ACHN (cell line): ENCODE results near the gene ZBTB17.
A peak's percentile ranks its signal among the peaks of the same experiment; 100 is the strongest.

Source experiments
- DNase-seq: peaks from one replicate; pipeline ENCODE4 v3.0.0-alpha.2; 2015
- in situ Hi-C: cut with HindIII; loops from 2 replicates; pipeline ENCODE4 v1.10.0; 2017; ENCODE audit warnings: low sequenced_read_pairs, low pct_ligation_motif_present, low pct_unique_long_range_greater_than_20kb

ZBTB17 gene

GRCh38 chr1:15966081-15966955 is 9.6 kb downstream of the ZBTB17 start:
- no peak for DNase-seq
- in situ Hi-C loops = loop anchor here (25.0 kb wide), 1 partner anchor 154 kb away; the partner anchor contains the start of gene UQCRHL

DNA sequence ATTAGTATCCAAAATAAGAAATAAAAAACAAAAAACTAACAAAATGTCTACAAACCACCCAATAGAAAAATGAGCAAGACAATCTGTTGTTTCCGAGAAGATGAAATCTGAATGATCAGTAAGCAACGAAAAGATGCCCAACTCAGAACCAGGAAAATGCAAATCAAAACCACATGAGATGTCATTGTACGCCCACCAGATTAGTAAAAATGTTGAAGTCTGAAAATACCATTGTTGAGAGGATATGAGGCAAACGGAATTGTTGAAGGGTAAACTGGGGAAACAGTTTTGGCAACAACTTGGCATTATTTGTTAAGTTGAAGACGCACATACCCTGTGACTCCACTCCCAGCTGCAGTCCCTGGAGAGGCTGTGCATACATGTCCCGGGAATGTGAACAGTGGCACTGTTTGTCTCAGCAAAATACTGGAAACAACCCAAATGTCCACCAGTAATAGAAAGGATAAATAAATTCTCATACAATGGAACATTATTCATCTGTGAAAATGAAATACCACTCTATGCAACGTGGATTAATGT is 10.6 kb downstream of the ZBTB17 start:
- in situ Hi-C loops = loop anchor here (25.0 kb wide), 1 partner anchor 153 kb away; the partner anchor contains the start of gene UQCRHL

GRCh38 chr1:15963968-15964648 is 11.8 kb downstream of the ZBTB17 start:
- in situ Hi-C loops = loop anchor here (25.0 kb wide), 1 partner anchor 152 kb away; the partner anchor contains the start of gene UQCRHL
- no peak for DNase-seq

More for the DNA sequence above, 10.6 kb downstream of the ZBTB17 start:
- no peak for DNase-seq

DNA sequence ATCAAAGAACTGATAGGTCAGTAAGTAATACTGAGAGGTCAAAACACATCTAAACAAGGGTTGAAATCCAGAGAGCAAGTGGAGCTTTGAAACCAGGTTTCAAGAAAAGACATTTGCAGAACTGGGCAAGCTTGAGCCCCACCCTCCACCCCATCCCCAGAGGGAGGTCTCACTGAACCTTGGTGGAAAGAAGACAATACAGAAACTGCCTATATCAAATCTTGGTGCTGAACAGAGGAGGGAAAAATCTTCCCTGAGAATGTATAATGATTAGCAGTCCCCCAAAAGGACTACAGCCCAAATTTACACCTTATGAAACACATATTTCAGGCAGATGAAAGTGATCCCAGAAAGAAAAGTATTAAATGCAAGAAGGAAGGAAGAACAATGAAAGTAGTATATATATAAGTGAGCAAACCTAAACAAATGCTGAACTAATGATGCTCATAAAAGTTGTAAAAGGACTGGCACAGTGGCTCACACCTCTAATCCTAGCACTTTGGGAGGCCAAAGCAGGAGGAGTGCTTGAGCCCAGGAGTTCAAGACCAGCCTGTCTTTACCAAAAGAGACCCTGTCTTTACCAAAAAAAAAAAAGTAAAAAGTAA is 12.4 kb downstream of the ZBTB17 start:
- no peak for DNase-seq
- in situ Hi-C loops = loop anchor here (25.0 kb wide), 1 partner anchor 151 kb away; the partner anchor contains the start of gene UQCRHL

DNA sequence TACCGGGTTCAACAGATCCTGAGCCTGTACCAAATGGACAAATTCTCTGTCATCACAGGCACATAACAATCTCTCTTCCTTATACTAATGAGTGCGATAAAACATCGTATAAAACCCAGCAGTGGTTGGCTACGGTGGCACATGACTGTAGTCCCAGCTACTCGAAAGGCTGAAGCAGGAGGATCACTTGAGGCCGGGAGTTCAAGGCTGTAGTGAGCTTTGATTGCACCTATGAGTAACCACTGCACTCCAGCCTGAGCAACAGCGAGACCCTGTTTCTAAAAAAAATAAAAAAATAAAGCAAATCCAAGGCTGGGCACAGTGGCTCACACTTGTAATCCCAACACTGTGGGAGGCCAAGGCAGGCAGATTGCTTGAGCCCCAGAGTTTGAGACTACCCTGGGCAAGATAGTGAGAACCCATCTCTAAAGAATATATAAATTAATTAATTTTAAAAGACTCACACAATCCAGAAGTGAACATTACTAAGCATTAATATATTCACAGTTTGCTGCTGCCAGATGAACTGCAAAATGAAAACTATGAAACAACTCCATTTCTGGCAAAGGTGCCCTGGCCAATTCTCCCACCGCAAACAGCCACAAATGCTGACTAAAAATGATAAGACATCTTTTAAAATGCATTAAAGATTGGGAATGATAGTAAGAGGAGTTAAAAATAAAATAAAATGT is 13.1 kb downstream of the ZBTB17 start:
- DNase-seq = no peak
- in situ Hi-C loops = loop anchor here (25.0 kb wide), 1 partner anchor 151 kb away; the partner anchor contains the start of gene UQCRHL

DNA sequence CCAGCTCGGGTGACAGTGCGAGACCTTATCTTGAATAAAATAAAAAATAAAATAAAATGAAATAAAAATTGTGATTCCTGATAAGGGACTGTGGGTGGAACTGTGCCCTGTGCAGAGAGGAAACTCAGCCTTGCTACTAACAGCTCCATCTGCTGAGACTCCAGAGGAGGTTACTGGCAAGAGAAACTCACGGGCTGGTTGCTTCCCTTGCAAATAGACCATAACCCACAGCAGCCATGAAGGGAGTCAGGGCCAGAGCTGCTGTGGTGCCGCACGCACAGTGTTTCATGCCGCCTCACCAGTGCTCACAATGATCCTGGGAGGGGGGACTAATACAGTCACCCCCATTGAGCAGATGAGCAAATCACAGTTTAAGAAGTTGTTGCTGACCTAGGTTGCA is 13.7 kb downstream of the ZBTB17 start:
- no peak for DNase-seq

GRCh38 chr1:15961492-15961891 is 14.4 kb downstream of the ZBTB17 start:
- in situ Hi-C loops = loop anchor here (25.0 kb wide), 1 partner anchor 149 kb away; the partner anchor contains the start of gene UQCRHL
- DNase-seq = no peak

More for the DNA sequence above, 13.7 kb downstream of the ZBTB17 start:
- in situ Hi-C loops = loop anchor here (25.0 kb wide), 1 partner anchor 150 kb away; the partner anchor contains the start of gene UQCRHL

DNA sequence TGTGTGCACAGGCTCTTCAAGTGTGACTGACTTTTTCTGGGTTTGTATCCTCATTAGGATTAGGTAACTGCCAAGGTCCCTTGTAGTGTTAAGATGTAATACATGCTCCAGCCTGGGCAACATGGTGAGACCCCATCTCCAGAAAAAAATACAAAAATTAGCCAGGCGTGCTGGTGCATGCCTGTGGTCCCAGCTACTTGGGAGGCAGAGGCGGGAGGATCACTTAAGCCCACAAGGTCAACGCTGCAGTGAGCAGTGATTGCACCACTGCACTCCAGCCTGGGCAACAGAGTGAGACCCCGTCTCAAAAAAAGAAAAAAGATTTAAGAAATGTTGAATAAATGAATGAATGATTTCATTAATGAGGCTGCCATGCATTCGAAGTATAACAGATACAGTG is 15.1 kb downstream of the ZBTB17 start:
- in situ Hi-C loops = loop anchor here (25.0 kb wide), 1 partner anchor 149 kb away; the partner anchor contains the start of gene UQCRHL
- DNase-seq = no peak

- in situ Hi-C loops = loop anchor here (25.0 kb wide), 1 partner anchor 148 kb away; the partner anchor contains the start of gene UQCRHL
- no peak for DNase-seq
Measured at GRCh38 chr1:15959827-15960446, 16.0 kb downstream of the ZBTB17 start.

GRCh38 chr1:15959424-15959823 is 16.5 kb downstream of the ZBTB17 start:
- in situ Hi-C loops = loop anchor here (25.0 kb wide), 1 partner anchor 147 kb away; the partner anchor contains the start of gene UQCRHL
- no peak for DNase-seq

GRCh38 chr1:15958793-15959192 is 17.1 kb downstream of the ZBTB17 start:
- DNase-seq = no peak
- in situ Hi-C loops = loop anchor here (25.0 kb wide), 1 partner anchor 146 kb away; the partner anchor contains the start of gene UQCRHL

- DNase-seq = no peak
- in situ Hi-C loops = loop anchor here (25.0 kb wide), 1 partner anchor 146 kb away; the partner anchor contains the start of gene UQCRHL
Measured at GRCh38 chr1:15958111-15958510, 17.8 kb downstream of the ZBTB17 start.

DNA sequence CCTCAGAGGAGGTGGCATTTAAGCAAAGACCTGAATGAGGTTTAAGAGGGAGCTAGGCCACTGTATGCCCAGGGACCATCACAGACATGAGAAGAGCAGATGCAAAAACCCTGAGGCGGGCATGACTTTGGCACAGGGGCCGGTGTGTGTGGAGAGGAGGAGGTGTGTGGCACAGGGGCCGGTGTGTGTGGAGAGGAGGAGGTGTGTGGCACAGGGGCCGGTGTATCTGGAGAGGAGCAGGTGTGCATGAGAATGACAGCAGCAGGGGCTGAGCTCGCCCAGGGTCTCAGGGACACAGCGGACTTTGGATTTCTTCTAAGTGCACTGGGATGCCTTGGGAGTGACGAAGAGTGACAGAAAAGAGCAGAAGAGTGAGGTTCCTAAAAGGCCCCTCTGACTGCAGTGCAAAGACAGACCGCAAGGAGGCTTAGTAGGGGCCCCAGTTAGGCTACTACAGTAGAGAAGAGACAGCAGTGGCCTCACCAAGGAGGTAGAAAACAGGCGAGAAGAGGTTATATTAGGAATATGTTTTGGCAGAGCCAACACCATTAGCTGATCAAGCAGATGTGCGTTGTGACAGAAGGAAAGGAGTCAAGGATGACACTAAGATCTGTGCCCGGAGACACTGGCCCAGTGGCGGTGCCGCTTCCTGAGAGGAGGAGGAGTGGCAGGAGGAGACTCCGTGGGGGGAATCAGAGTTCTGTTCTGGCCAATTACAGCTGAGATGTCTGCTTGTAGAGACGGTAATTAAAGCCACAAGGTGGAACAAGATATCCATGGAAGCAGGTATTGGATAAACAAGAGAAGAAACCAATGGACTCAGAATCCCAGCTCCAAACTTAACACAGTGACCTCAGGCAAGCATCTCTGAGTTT is 18.4 kb downstream of the ZBTB17 start:
- DNase-seq = peak; percentile 38

GRCh38 chr1:15956150-15956549 is 19.8 kb downstream of the ZBTB17 start:
- no peak for DNase-seq
- in situ Hi-C loops = loop anchor here (25.0 kb wide), 1 partner anchor 144 kb away; the partner anchor contains the start of gene UQCRHL

More for the DNA sequence above, 18.4 kb downstream of the ZBTB17 start:
- in situ Hi-C loops = loop anchor here (25.0 kb wide), 1 partner anchor 145 kb away; the partner anchor contains the start of gene UQCRHL

DNA sequence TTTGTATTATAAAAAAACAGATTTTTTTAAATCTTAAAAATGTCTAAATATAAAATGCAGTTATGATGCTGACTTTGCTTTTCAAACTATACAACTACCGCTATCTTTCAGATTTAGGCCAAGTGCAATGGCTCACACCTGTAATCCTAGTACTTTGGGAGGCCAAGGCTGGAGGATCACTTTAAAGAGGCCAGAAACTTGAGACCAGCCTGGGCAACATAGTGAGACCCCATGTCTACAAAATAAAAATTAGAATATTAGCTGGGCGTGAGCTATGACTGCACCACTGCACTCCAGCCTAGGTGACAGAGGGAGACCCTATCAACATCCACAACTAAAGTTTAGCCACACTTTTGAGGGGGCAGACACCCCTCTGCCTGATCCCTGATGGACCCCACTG is 20.3 kb downstream of the ZBTB17 start:
- in situ Hi-C loops = loop anchor here (25.0 kb wide), 1 partner anchor 143 kb away; the partner anchor contains the start of gene UQCRHL
- DNase-seq = no peak

GRCh38 chr1:15954316-15954715 is 21.6 kb downstream of the ZBTB17 start:
- no peak for DNase-seq
- in situ Hi-C loops = loop anchor here (25.0 kb wide), 1 partner anchor 142 kb away; the partner anchor contains the start of gene UQCRHL
